Sigmoid colon (tissue), 4 donors: ENCODE results near the gene MBNL1.

Experiments used
- CTCF ChIP-seq, 4 experiments: fragments of 450-650 bp in 3 of 4; fragments of 200-600 bp in 1 of 4; IDR thresholded peaks; one replicate each; pipeline ENCODE4 v1.5.1; 2016 to 2019; ENCODE audit warnings: antibody characterized with exemption in 4 of 4, mild to moderate bottlenecking in 3 of 4, moderate library complexity in 2 of 4
- EP300 ChIP-seq, 4 donors: sonication (generic); formaldehyde crosslinking; IDR thresholded peaks; one replicate each; pipeline ENCODE4 v1.6.1; 2017; ENCODE audit warnings: antibody characterized with exemption in 4 of 4
- POLR2A ChIP-seq, 2 donors: fragments of 450-650 bp; IDR thresholded peaks; one replicate each; pipeline ENCODE4 v1.6.1; 2016; ENCODE audit warnings: antibody characterized with exemption in 2 of 2, mild to moderate bottlenecking in 2 of 2, moderate library complexity in 2 of 2
- POLR2AphosphoS5 ChIP-seq, 4 donors: sonication (generic); formaldehyde crosslinking; IDR thresholded peaks; one replicate each; pipeline ENCODE4 v1.6.1; 2017; ENCODE audit warnings: antibody characterized with exemption in 4 of 4

GRCh38 chr3:152293347-152294006, 24.7 kb downstream of the MBNL1 start:
- TF ChIP-seq POLR2A (IDR thresholded peaks at IDR 0.05) (no peak), CTCF (IDR thresholded peaks at IDR 0.05) (no peak), POLR2AphosphoS5 (IDR thresholded peaks at IDR 0.05) (no peak), EP300 (IDR thresholded peaks at IDR 0.05) (no peak)
